Stimulated activated CD8-positive, alpha-beta memory T cell treated with anti-CD3 and anti-CD28 coated beads, Interleukin-2, amount 100 ng/mL, for 48 hours (primary cell): ENCODE results near the gene SULF2.

ENCODE experiments used
- DNase-seq, 2 donors: peaks; one replicate each; pipeline ENCODE4 v3.0.0-alpha.2; 2020; ENCODE audit warnings: low read depth in 2 of 2

Gene SULF2

DNA sequence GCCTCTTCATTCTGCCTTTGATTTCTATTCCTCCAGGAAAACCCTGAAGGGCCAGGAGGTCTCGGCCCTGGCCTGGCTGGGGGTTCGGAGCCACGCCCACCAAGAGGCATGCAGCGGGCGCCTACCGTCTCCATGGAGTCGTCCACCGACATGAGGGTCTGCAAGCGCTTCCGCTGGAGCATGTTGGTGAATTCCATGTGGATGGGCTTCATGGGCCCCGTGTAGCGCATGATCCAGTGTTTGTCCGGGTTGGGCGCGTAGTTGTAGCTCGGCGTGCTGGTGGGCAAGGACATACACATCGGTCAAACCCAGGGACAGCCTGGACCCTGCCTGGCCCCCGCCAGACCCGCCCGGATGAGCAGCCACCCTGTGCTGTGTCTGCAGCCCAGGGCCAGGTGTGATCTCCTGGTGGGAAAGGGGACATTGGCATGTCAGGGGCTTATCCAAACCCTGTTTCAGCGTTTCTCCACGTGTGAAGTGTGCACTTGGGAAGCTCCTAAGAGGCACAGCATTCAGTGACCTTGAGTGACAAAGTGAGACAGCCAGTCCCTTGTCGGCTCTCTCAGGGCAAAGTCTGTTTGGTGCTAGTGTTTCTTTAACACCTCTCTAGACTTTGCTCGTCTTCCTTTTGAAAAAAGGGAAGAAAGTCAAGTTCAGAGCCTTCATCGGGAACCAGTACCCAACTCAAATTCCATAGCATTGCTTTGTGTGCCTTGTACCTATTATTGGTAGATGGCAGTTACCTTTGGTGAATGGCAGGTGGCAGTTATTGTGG is 100.8 kb downstream of the SULF2 start:
- DNase-seq, result no peak

DNA sequence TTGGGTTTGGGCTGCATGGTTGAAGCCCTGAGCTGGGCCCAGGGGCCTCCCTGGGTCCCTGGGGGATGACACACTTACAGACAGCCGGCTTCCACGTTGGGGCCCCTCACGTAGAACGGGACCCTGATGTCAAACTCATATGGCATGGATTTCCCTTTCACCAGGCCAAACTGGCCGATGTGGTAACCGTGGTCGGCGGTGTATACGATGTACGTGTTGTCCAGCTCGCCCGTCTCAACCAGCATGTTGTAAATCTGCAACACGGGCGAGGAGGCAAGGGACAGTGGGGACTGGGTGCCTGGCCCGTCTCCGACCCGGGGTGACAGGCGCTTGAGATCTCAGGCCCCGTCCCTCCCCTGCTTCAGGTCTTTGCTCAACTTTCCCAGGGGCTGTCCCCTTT is 102.4 kb downstream of the SULF2 start:
- DNase-seq, result no peak

DNA sequence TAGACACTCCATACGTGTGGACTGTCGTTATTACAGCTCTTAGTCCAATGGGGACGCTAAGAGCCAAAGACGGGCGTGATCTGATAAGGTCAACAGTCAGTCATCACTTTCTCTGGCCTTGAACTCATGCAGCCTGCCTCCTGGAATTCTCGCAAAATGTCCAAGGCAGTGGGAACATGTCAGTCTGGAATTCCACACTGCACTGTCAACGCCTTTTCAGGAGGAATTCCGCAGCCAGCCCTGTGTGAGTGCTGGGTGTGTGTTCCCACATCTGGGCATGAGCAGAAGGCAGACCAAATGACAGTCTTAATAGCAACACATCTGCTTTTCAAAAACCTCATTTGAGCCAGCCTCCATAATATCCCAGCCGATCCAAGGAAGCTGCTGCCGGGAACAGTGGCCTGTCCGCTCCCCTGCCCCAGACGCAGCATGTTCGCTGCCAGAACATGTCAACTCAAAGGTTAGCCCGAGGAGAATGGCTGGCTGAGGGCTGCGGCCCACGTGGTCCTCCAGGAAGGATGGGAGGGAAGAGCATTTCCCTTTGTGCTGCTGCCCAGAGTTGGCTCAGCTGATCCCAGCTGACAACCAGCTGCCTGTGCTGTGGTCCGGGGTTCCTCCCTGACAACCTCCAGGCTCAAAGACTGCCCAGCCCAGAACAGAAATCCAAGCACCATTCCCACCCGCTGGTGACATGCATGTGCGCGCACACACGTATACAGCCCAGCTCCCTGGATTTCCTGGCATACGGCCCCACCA is 103.1 kb downstream of the SULF2 start:
- DNase-seq, result no peak

DNA sequence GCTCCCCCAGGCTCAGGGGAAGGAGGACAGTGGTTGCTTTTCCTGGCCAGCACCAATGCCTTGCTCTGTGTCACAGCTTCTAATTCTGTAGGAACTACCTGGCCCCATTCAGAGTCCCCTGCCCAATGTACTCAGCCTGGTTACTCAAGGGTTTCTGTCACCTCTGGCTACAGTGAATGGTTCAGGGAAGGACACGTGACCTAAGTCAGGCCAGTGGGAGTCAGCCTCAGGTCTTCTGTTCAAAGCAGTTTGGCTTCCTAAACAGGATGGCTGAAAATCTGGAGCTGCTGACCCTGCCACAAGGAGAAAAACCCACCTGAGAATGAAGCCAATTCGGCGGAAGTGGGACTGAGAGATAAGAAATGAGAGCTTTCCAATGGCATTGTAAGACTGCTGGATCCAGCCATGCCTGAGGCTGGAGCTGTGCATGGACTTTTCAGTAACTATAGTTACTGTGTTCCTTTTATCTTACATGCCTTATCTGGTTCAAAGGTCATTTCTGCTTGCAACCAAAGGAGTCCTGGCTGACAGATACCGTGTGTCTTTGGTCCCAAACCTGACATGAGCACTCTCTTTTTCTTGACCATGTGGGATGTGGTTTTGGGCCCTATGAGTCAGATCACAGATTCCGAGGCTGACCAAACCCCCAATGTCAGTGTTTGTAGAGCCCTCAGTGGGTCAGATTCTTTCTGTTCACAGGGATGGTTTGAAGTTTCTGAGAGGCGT is 104.3 kb downstream of the SULF2 start:
- no peak for DNase-seq

DNA sequence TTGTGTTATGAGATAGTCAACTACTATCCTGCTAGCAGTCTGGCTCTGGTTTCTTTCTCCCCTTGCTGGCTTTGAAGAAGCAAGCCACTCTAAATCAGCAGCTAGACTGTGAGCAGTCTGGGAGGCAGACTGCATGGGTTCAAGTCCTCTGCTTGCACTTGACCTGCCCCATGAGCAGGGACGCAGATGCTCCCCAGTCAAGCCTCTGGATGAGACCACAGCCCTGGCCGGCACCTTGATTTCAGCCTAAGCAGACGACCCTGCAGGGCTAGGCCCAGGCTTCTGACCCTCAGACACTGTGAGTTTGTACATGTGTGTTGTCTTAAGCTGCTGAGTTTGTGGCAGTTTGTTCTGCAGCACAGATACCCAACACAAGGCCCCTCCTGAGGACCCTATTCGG is 105.8 kb downstream of the SULF2 start:
- no peak for DNase-seq

DNA sequence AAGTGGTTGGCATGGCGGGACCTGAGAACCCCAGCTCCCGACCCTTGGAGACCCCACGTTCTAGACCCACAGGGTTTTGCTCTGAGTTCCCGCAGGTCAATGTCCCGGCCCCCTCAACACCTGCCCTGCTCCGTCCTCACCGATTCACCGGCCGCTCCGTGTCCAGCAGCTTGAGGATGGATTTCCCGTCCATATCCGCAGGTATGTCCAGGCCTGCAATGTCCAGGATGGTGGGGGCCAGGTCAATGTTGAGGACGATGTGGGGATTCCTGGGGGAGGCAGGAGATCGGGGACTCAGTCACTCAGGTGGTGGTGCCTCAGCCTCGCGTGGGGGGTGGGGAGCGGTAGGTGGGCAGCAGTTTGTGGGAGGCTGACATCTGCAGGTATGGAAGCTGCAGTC is 106.7 kb downstream of the SULF2 start:
- no peak for DNase-seq

DNA sequence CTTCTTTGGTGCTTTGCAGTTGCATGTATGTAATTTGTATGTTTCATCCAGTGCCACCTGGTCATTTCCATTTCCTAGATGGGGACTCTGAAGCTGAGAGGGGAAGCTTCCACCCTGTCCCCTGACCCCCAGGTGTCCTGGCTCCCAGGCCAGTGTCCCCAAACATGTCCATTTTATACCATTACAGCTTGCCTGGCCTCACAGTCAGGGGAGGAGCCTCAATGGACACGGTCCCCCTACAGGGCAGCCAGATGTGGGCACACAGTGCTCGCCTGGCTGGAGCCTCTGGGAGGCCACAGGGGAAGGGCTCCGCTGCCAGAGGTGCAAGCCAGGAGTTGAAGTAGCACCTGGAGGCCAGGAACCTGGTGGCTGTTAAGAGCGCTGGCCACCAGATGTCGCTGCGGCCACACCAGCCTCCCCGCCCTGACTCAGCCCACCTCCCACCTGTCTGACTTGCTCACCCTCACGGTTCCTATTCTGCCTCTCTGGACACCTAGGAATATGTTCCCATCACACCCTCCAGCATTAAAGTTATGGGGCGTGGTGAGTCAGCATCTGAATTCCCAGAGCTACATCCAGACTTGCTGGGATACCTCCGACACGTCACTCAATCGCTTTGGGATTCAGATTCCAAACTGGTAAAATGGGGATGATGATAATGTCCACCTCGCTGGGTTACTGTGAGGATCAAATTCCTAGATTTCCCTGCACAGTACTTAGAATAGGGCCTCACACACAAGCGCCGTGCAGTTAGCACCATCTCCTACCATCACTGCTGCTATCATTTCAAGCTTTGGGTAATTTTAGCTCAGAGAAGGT is 107.4 kb downstream of the SULF2 start:
- DNase-seq, result peak; percentile 40 to 59

DNA sequence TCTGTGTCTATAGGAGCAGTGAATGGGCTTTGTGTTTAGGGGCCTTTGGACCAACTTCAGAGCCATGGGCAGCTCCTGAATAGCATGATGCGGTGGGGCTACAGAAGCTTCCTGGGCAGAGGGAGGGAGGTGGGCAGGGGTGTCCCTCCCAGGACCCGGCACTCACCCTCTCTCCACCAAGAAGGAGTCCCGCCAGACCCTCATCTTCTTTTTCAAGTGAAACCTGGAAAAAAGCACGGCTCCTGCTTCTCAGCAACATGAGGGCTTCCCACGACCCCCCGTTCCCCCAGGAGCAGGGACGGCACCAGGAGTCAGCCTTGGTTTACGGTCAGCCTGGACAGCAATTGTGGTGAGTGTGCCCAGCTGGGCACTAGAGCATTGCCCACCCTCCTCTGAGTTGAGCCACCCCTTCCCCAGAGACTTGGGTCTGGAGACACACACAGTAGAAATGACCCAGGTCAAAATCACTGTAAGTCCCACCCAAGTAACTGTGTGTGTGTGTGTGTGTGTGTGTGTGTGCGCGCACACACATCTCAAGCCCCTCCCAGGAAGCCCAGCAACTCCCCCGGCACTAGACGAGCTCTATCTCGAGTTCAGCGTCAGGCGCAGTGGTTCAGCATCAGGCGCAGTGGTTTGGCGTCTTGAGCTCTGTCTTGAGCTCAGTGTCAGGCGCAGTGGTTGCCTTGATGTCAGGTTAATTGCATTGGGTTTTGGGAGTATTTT is 108.2 kb downstream of the SULF2 start:
- no peak for DNase-seq

DNA sequence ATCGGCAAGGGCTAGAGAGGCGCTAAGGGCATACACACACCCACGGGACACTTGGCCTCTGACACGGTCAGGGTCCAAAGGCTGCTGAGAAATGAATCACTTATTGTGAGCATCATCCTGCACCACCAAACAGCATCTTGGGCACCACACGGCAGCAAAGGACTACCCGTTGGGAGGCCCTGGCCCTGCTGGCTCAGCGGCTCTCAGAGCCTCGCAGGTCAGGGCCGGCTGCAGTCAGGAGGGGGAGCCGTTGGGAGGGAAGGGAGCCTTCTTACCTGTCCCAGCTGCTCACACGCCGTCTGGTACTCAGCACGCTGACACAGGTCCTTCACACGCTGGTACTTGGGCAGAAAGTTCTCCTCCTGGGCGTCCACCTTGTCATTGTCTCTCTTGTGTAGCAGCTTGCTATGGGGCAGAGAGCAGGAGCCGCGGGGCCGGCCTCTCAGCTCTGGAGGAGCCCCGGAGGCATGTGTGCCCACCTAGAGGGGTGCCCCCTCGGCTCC is 109.0 kb downstream of the SULF2 start:
- DNase-seq, result no peak

DNA sequence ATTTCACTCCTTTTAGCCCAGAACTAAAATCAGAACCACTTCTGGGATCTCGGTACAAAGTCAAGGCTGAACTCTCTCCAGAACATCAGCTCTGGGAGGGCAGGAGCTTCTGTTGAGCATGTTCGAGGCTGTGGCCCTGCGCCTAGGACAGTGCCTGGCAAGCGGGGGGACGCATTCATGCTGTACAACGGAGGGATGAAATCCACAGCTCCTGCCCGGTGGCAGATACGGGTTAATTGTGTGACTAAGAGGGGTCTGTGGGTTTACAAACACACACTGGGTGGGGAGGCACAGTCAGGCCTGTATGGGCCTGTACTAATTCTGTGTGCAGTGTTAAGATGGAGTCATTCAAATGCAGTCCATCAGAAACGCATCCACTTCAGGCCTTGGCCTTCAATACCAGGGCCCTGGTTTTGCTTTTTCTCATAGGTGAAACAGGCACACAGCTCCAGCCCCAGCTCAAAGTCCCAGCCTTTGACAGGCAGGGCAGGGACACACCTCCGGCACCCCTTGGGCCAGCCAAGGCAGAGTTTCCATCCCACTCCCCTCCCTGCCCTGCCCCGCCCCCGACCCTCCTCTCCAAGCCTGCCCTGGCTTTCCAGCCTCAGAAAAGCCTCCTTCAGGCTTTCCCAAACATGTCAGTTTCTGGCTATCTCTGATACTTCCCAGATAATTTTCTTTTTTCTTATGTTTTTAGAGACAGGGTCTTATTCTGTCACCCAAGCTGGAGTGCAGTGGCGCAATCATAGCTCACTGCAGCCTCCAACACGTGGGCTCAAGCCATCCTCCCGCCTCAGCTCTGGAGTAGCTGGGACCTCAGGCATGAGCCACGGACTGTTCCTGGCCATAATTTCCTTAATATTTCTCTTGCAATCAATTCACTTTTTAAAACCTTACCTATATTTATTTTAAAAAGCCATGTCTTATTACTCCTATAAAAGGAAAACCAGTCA is 109.8 kb downstream of the SULF2 start:
- no peak for DNase-seq

DNA sequence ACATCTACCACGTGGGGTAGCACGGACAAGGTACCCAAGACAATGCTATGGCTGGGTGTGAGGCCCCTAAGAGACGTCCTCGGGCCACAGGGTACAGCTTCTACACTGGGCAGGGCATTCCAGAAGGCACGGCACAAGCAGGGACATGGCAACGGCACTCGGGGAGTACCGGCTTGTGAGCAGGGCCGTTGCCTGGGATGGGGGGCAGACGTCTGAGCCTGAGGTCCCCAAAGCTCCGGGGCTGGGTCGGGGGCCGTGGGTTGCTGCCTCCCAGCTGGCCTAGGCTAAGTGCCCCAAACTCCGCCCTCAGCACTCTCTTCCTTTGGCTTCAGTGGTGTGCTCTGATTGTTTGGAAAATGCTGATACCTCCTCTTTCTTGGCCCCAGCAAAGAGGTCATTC is 110.6 kb downstream of the SULF2 start:
- DNase-seq, result no peak

DNA sequence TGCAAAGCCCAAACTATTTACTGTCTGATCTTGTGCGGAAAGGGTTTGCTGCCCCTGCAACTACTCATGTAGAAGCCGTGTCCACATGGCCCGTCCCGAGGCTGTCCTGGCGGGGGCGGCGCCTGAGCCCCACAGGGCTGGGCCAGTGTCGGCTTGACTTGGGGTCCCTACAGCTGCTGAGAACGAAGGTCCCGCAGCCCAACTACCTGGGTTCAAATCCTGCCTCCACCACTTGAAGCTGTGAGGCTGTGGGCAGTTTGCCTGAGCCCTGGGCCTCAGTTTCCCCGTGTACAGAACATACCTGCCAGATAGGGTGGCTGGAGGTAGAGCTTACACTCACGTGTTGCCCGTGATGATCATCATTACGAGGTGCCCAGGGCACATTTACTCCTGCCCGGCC is 111.1 kb downstream of the SULF2 start:
- DNase-seq, result no peak

DNA sequence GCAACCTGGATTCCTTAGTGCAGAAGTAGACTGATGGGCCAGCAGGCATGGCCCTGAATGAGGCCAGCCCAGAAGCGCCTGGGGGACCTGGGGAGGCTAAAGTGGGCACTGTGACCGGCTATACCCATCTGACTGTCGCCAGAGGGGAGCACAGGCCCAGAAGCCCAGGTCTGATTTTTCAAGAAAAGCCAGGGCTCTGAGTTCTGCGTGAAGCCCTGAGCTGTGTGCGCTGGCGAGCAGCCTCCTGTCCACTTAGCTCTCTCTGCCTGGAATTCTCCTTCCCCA is 111.7 kb downstream of the SULF2 start:
- DNase-seq, result no peak

DNA sequence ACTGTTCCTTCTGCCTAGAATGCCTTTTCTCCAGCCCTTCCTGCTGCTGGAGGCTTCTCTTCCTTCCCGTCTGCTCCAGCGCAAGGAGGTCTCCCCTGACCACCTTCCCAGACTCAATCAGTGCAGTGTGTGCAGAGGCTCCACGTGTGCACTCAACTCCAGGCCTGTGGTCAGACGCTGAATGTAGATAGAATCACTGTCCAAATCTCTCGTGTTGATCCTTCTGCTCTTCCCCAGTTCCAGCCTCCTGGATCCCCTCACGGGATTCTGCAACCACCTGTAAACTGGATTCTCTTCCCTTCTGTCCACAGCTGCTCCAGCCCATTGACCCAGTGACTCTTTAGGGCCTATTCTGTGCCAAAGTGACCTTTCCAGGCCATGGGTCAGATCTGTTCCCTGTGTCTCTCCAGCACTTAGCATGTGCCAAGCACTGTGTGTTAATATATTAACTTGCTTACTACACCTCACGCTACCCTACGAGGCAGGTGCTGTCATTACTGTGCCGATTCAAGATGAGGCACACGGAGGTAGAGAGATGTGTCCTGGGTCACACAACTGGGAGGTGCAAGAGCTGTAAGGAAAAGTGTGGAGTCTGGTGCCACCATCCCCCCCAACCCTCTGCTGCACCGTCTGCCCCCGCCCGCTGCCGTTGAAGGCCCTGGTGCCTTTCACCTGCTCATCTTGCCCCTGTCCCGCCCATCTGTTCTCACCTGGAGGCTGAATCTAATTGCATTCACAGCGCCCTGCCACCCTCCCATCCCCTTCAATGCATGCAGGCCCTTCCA is 112.2 kb downstream of the SULF2 start:
- no peak for DNase-seq

DNA sequence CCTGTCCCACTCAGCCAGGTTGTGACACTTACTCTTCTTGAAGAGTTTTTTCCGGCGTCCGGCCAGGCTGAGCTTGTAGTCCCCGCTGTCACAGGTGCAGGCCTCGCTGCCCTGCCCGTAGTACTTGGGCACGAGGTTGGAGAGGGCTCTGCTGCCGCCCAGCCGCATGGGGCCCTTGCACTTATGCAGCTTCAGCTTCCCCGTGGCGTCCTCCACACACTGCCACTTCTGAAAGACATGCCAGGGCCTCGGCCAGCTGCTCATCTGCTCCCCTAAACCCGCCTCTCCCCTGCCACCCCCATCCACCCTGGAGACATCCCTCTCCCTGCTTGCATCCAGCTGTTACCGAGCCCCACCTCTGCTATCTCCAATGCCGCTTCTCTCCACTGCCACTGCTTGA is 113.1 kb downstream of the SULF2 start:
- DNase-seq, result no peak

DNA sequence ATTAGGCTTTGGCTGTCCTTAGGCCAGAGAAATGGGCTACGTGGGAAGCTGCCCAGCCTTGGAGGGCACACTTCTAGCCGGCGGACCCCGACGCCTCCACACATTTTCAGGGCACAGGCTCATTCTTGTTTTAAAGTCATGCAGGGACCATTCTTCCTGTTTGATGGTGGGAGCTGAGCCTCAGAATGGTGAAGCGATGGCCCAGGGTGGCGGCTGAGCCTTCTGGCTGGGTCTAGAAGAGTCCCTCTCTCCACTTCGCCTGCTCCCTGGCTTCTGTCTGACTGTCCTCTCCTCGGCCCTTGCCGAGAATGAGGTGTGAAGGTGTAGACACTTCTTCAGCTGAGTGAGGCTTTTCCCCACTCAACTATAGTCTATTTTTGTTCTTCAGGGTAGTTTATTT is 114.4 kb downstream of the SULF2 start:
- no peak for DNase-seq

DNA sequence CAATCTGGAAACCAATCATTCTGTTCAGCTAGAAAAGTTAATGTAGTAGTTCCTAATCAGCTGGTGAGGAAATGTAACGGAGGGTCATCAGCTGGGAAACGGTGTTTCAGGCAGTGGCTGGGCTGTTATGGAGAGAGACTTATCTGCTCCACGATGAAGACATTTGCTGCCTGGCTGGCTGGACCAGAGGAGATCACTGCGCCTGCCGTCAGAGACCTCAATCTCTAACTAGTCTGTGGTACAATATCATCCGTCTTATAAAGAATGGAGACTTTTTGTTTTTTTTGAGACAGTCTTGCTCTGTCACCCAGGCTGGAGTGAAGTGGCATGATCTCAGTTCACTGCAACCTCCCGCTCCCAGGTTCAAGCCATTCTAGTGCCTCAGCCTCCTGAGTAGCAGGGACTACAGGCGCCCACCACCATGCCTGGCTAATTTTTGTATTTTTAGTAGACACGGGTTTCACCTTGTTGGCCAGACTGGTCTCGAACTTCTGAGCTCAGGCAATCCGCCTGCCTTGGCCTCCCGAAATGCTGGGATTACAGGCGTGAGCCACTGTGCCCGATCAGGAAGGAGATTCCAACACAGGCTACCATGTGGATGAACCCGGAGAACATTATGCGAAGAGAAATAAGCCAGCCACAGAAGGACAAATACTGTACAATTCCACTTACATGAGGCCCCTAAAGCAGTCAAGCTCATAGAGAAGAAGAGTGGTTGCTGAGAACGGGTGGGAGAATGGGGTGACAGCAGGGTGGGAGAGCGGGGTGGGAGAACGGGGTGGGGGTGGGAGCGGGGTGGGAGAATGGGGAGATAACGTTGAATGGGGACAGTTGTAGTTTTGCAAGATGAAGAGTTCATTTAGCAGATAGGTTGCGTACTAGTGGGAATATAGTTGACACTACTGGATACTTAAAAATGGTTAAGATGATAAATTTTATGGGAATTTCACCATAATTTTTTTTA is 115.1 kb downstream of the SULF2 start:
- no peak for DNase-seq

DNA sequence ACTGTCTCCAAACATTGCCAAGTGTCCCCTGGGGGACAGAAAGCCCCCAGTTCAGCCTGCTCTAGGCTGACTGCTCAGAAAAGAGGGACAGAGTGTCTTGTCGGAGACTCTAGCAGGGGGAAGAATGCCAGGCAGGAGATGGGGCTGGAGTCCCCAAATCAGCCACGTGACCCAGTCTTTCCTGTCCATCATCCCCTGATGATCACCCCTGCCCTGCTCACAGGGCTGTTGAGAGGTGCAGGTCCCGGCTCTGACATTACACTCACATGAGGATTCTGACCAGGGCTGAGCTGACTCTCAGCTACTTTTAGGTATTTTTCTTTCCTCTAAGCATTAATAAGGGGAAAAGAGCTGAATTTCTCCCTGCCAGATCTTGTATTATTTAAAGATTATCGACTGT is 115.8 kb downstream of the SULF2 start:
- DNase-seq, result no peak
